NT2/D1 (cell line): ENCODE results near the gene MFSD11.

Source experiments
- YY1 ChIP-seq: IDR thresholded peaks from 2 replicates; pipeline ENCODE4 v1.6.1; 2011; ENCODE audit not compliant: insufficient read length, insufficient read depth
- ZNF274 ChIP-seq: IDR thresholded peaks from 2 replicates; pipeline ENCODE4 v1.6.1; 2011; ENCODE audit warnings: mild to moderate bottlenecking, low read depth, low read length

GRCh38 chr17:76805319-76805718 is 67.4 kb downstream of the MFSD11 start:
- no peak for TF ChIP-seq ZNF274
- no peak for TF ChIP-seq YY1
